Panc1 (cell line): ENCODE results near the gene CLEC16A. TPM values are rescaled to one million over a fixed set of nuclear protein-coding genes. Genes with fewer than 3 reads are reported as not detected.

ENCODE experiments used
- ATAC-seq: fragments of 200-7000 bp; cut with Tn5 transposase; 2 replicates; pipeline ENCODE4 v1.9.1; 2020; ENCODE audit warnings: mild to moderate bottlenecking, moderate library complexity
- BruUV-seq: library from RNA; stranded (reverse); fragments of 400-500 nt; replicated peaks from 2 replicates; lab custom pipeline; 2021; lab: Mats Ljungman, UMichigan
- CTCF ChIA-PET: fragments of 300-600 bp; sonication (Branson Sonifier 250); formaldehyde crosslinking; loops from one replicate; lab custom pipeline; 2022; ENCODE audit warnings: antibody characterized with exemption; lab: Charles Lee
- POLR2A ChIA-PET: fragments of 300-600 bp; sonication (Branson Sonifier 250); formaldehyde crosslinking; loops from one replicate; lab custom pipeline; 2022; ENCODE audit warnings: antibody characterized with exemption; lab: Charles Lee
- DNase-seq: peaks from one replicate; pipeline ENCODE4 v3.0.0-alpha.2; 2010; ENCODE audit warnings: low read depth, low spot score
- H3K27ac ChIP-seq: 2 replicates; pipeline ENCODE4 v1.5.1; 2011; ENCODE audit warnings: mild to moderate bottlenecking, low read length, inconsistent platforms
- H3K27me3 ChIP-seq: fragments of 200-500 bp; sonication (Bioruptor generic); 2 replicates; pipeline ENCODE4 v1.6.0; 2014; ENCODE audit warnings: low read length, inconsistent platforms; ENCODE audit not compliant: control insufficient read depth, insufficient read depth
- H3K36me3 ChIP-seq: fragments of 200-500 bp; sonication (Bioruptor generic); 2 replicates; pipeline ENCODE4 v1.5.1; 2014; ENCODE audit warnings: inconsistent platforms, mild to moderate bottlenecking, low read length, moderate library complexity; ENCODE audit not compliant: control insufficient read depth, insufficient read depth
- H3K4me1 ChIP-seq: 2 replicates; pipeline ENCODE4 v1.5.1; 2011; ENCODE audit warnings: inconsistent platforms, mild to moderate bottlenecking, low read length, moderate library complexity; ENCODE audit not compliant: control insufficient read depth, insufficient read depth
- H3K4me3 ChIP-seq, 2 experiments: 2 replicates each; pipeline ENCODE4 v1.5.1; 2011 to 2012; ENCODE audit warnings: low read depth in 2 of 2, low read length in 2 of 2, mild to moderate bottlenecking in 2 of 2, inconsistent platforms in 1 of 2, moderate library complexity in 1 of 2
- H3K9me3 ChIP-seq: fragments of 200-500 bp; sonication (Bioruptor generic); 2 replicates; pipeline ENCODE4 v1.5.1; 2014; ENCODE audit warnings: low read depth, mild to moderate bottlenecking, inconsistent platforms, low read length, moderate library complexity; ENCODE audit not compliant: control insufficient read depth, insufficient read depth
- CTCF ChIP-seq: fragments of 450-650 bp; IDR thresholded peaks from 2 replicates; pipeline ENCODE4 v1.5.1; 2017; ENCODE audit warnings: mild to moderate bottlenecking
- POLR2AphosphoS5 ChIP-seq: IDR thresholded peaks from 2 replicates; pipeline ENCODE4 v1.6.1; 2012; ENCODE audit warnings: mild to moderate bottlenecking, low read depth, low read length, moderate library complexity
- REST ChIP-seq, 2 experiments: IDR thresholded peaks; 2 replicates each; pipeline ENCODE4 v1.6.1; 2011 to 2012; ENCODE audit warnings: low read depth in 2 of 2, control low read depth in 1 of 2, low read length in 1 of 2, mild to moderate bottlenecking in 1 of 2, moderate library complexity in 1 of 2; ENCODE audit not compliant: insufficient read depth in 1 of 2
- SIN3A ChIP-seq: IDR thresholded peaks from 2 replicates; pipeline ENCODE4 v1.6.1; 2012; ENCODE audit warnings: low read depth, mild to moderate bottlenecking, low read length, moderate library complexity, borderline replicate concordance; ENCODE audit not compliant: insufficient read depth
- TCF7L2 ChIP-seq: IDR thresholded peaks from 2 replicates; pipeline ENCODE4 v1.6.1; 2011; ENCODE audit warnings: mild to moderate bottlenecking, low read depth, low read length, inconsistent platforms
- in situ Hi-C: cut with HindIII; loops from 2 replicates; pipeline ENCODE4 v1.10.0; 2016; ENCODE audit warnings: low sequenced_read_pairs, low pct_unique_long_range_greater_than_20kb
- intact Hi-C: fragments of 100-400 bp; cut with micrococcal nuclease; formaldehyde crosslinking; loops from one replicate; pipeline ENCODE4 v1.10.0; 2022; ENCODE audit not compliant: unreplicated experiment
- total RNA-seq: library from RNA; stranded (reverse); gene quantifications from one replicate; pipeline ENCODE4 v1.2.1, GENCODE V29; 2021; ENCODE audit not compliant: unreplicated experiment

Gene CLEC16A
- total RNA-seq, 1 experiment from 2014 or later, result 21.0 TPM

GRCh38 chr16:11038777-11039176 is 94.4 kb downstream of the CLEC16A start:
- H3K36me3 ChIP-seq, result no peaks in the 10 kb centered on the region; the same call in 1 of the 2 replicates
- no peak for DNase-seq
- H3K4me1 ChIP-seq, result no peaks in the 10 kb centered on the region
- ChIA-PET POLR2A (no interaction called here), CTCF (no interaction called here)
- no TSS peak for BruUV-seq
- no peak for ATAC-seq
- H3K27me3 ChIP-seq, result no peaks in the 10 kb centered on the region
- intact Hi-C loops, result no loop called here
- no peak overlapping the region for H3K27ac ChIP-seq
- no peaks in the 10 kb centered on the region for H3K9me3 ChIP-seq
- no peak overlapping the region for H3K4me3 ChIP-seq
- no peak for TF ChIP-seq SIN3A
- TF ChIP-seq REST (IDR thresholded peaks at IDR 0.05; ENCODE audit: insufficient read depth in 1 of 2, low read depth in 2 of 2, low read length in 1 of 2), result no peak
- no peak for TF ChIP-seq POLR2AphosphoS5
- no peak for TF ChIP-seq TCF7L2
- TF ChIP-seq CTCF, result no peak
- in situ Hi-C loops, result no loop called here

DNA sequence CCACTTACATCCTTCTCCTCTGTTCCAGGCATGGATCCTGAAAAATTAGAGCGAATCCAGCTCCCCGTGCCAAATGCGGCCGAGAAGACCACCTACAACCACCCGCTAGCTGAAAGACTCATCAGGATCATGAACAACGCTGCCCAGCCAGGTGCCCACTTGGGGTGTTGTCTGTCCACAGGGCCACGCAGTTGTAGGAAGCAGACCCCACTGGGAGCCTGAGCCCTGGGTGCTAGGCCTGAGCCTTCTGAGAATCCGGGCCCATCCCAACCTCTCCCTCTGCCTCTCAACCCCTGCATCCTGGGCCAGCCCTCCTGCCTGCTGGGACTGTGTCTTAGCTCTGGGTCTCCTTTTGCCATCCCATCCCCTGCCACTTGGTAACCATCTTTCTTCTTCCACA is 95.4 kb downstream of the CLEC16A start:
- DNase-seq (no peak), ATAC-seq (no peak)
- intact Hi-C loops (no loop called here), in situ Hi-C loops (no loop called here)
- Histone ChIP-seq H3K27me3 (no peaks in the 10 kb centered on the region), H3K9me3 (no peaks in the 10 kb centered on the region), H3K4me3 (no peak overlapping the region), H3K4me1 (no peaks in the 10 kb centered on the region), H3K27ac (no peak overlapping the region), H3K36me3 (no peaks in the 10 kb centered on the region; the same call in 1 of the 2 replicates)
- no peak for TF ChIP-seq SIN3A
- TF ChIP-seq POLR2AphosphoS5, result no peak
- TF ChIP-seq CTCF, result no peak
- TF ChIP-seq REST (IDR thresholded peaks at IDR 0.05; ENCODE audit: insufficient read depth in 1 of 2, low read depth in 2 of 2, low read length in 1 of 2), result no peak
- TF ChIP-seq TCF7L2, result no peak
- POLR2A ChIA-PET, result no interaction called here
- BruUV-seq, result no TSS peak
- CTCF ChIA-PET, result no interaction called here
